ENCODE results near the gene PHC2. TPM values are rescaled to one million over a fixed set of nuclear protein-coding genes. Genes with fewer than 3 reads are reported as not detected.

PHC2 gene
- total RNA-seq, 1 experiment from 2014 or later: 176 TPM

DNA sequence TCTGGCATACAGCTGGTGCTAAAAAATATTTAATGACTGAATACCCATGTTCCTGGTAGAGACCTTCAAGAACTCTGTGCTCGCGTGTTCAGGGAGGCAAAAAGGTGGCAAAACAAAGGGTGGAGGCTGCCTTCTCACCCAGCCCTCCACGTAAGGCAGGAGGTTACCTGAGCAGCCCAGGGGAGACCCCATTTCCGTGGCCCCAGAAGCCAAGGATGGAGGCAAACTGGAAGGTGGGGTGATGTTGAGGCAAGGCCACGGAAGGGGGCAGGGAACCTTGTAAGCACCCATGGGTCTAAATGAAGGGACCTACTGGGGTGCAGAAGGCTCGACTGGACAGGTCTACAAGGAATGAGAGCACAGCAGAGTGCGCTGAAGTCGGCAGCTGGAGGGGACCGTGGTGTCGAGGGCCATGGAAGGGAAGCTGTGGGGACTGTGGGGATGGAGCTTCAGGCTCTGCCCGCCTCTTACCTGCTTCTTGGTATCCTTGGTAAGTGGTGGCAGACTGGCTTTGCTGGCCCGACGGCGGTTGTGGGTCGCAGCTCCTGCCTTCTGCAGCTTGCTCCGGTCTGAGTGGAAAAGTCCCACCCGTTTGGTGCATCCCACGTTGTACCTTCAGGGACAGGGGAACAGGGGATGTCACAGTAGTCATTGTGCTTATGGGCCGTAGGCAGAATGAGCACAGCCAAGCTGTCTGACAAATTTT lies 101.1 kb downstream of the PHC2 start:
- Histone ChIP-seq H3K9me2 (ENCODE audit: insufficient read depth) (no peaks in the 10 kb centered on the region), H3K4me1 (ENCODE audit: control insufficient read depth in 1 of 2, insufficient read depth in 2 of 2, low read length in 2 of 2) (no peaks in the 10 kb centered on the region), H3K9me3 (ENCODE audit: control insufficient read depth in 1 of 2, insufficient read depth in 1 of 2, low read depth in 1 of 2, low read length in 2 of 2) (no peaks in the 10 kb centered on the region), H3K4me2 (ENCODE audit: low read length) (no peak overlapping the region), H3K27ac (ENCODE audit: low read depth, low read length) (no peak overlapping the region), H4K20me1 (ENCODE audit: insufficient read depth) (no peaks in the 10 kb centered on the region), H3K36me3 (ENCODE audit: control insufficient read depth in 1 of 2, insufficient read depth in 2 of 2, low read length in 2 of 2) (peaks cover 94% of the 10 kb centered on the region in 2 experiments), H3K9ac (ENCODE audit: low read length) (no peak overlapping the region), H3K79me2 (ENCODE audit: insufficient read depth, low read length) (peaks cover 40% of the 10 kb centered on the region), H3K4me3 (replicated peaks in 1 of 2; ENCODE audit: low read depth in 1 of 2, low read length in 2 of 2) (no peak overlapping the region), H3K27me3 (ENCODE audit: insufficient read depth, low read length) (no peaks in the 10 kb centered on the region), H2AFZ (ENCODE audit: low read depth, low read length, poor library complexity, severe bottlenecking) (no peak overlapping the region)
- DNase-seq (ENCODE audit: low read depth, low spot score) (no peak), ATAC-seq (no peak)
- no TSS peak for BruUV-seq (replicated peaks)
- intact Hi-C loops (cut with micrococcal nuclease): no loop called here
- TF ChIP-seq POLR2AphosphoS5 (IDR thresholded peaks at IDR 0.05; ENCODE audit: low read depth, low read length): peak; percentile 41; the same call in 1 of the 2 replicates
- TF ChIP-seq ELF1 (IDR thresholded peaks at IDR 0.05; ENCODE audit: borderline replicate concordance, low read depth): no peak
- no peak for TF ChIP-seq SRF (IDR thresholded peaks at IDR 0.05; ENCODE audit: low read depth)
- ChIA-PET POLR2A (no interaction called here), CTCF (no interaction called here), RAD21 (ENCODE audit: low non-redundant PET in 1 of 2, low total read pairs in 2 of 2, uncharacterized antibody in 2 of 2, unreplicated experiment in 2 of 2) (no interaction called here)

DNA sequence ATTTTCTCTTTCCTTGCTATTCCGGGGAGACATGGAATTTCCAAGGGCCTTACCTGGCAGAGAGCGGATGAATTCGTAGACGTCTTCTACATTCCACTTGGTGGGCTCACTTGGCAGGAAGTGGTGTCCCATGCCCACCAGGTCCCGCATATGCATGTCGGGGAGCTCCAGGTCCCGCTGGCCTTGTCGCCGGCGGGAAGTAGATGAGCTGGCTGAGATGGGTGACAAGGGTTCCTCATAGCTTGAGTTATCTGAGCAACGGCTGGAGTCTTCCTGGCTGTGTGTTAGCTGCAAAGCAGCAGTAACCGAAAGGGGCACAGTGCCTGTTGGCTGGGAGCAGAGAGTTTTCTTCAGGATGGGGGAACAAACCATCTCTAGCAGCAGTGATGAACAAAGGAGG lies 102.1 kb downstream of the PHC2 start:
- H3K27ac ChIP-seq (ENCODE audit: low read depth, low read length): no peak overlapping the region
- RAD21 ChIA-PET (ENCODE audit: low non-redundant PET in 1 of 2, low total read pairs in 2 of 2, uncharacterized antibody in 2 of 2, unreplicated experiment in 2 of 2): no interaction called here
- H3K36me3 ChIP-seq (ENCODE audit: control insufficient read depth in 1 of 2, insufficient read depth in 2 of 2, low read length in 2 of 2): peaks cover 95 to 96% of the 10 kb centered on the region in 2 experiments
- peaks cover 30% of the 10 kb centered on the region for H3K79me2 ChIP-seq (ENCODE audit: insufficient read depth, low read length)
- no peak overlapping the region for H3K4me3 ChIP-seq (replicated peaks in 1 of 2; ENCODE audit: low read depth in 1 of 2, low read length in 2 of 2)
- no peaks in the 10 kb centered on the region for H3K9me2 ChIP-seq (ENCODE audit: insufficient read depth)
- no peak for TF ChIP-seq EZH2phosphoT487 (IDR thresholded peaks at IDR 0.05; ENCODE audit: borderline replicate concordance)
- TF ChIP-seq EGR1 (IDR thresholded peaks at IDR 0.05; ENCODE audit: low read depth): no peak
- TF ChIP-seq, protein P1, sequence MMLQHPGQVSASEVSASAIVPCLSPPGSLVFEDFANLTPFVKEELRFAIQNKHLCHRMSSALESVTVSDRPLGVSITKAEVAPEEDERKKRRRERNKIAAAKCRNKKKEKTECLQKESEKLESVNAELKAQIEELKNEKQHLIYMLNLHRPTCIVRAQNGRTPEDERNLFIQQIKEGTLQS (IDR thresholded peaks at IDR 0.05): no peak
- no peak for TF ChIP-seq SP1 (IDR thresholded peaks at IDR 0.05; ENCODE audit: low read depth)
- no peak for TF ChIP-seq CEBPB (IDR thresholded peaks at IDR 0.05; ENCODE audit: low read depth)
- TF ChIP-seq, protein P2, sequence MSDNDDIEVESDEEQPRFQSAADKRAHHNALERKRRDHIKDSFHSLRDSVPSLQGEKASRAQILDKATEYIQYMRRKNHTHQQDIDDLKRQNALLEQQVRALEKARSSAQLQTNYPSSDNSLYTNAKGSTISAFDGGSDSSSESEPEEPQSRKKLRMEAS (IDR thresholded peaks at IDR 0.05): no peak
- TF ChIP-seq ZFX (IDR thresholded peaks at IDR 0.05): no peak
- no peak for TF ChIP-seq POLR2A (IDR thresholded peaks at IDR 0.05; ENCODE audit: borderline replicate concordance, extremely low read depth, insufficient read depth, insufficient read length)
- no peak for TF ChIP-seq ELF1 (IDR thresholded peaks at IDR 0.05; ENCODE audit: borderline replicate concordance, low read depth)
- TF ChIP-seq EZH2 (IDR thresholded peaks at IDR 0.05): no peak
- DNase-seq (ENCODE audit: low read depth, low spot score): no peak
- no peaks in the 10 kb centered on the region for H3K4me1 ChIP-seq (ENCODE audit: control insufficient read depth in 1 of 2, insufficient read depth in 2 of 2, low read length in 2 of 2)
- no peaks in the 10 kb centered on the region for H3K27me3 ChIP-seq (ENCODE audit: insufficient read depth, low read length)
- ATAC-seq: no peak
- no peaks in the 10 kb centered on the region for H4K20me1 ChIP-seq (ENCODE audit: insufficient read depth)
- no peak overlapping the region for H2AFZ ChIP-seq (ENCODE audit: low read depth, low read length, poor library complexity, severe bottlenecking)
- CTCF ChIA-PET: no interaction called here
- POLR2A ChIA-PET: no interaction called here
- no peaks in the 10 kb centered on the region for H3K9me3 ChIP-seq (ENCODE audit: control insufficient read depth in 1 of 2, insufficient read depth in 1 of 2, low read depth in 1 of 2, low read length in 2 of 2)
- intact Hi-C loops (cut with micrococcal nuclease): no loop called here
- BruUV-seq (replicated peaks): no TSS peak
- H3K9ac ChIP-seq (ENCODE audit: low read length): no peak overlapping the region
- no peak overlapping the region for H3K4me2 ChIP-seq (ENCODE audit: low read length)

Data from HCT116 (cell line).